Activated B cell treated with CpG ODN at 0.5 μM for 24 hours (primary cell): ENCODE results near the gene INO80C. TPM values are rescaled to one million over a fixed set of nuclear protein-coding genes. Genes with fewer than 3 reads are reported as not detected.

ENCODE experiments used
- ATAC-seq: fragments of 200-7000 bp; cut with Tn5 transposase; one replicate; pipeline ENCODE4 v1.10.0; 2021; ENCODE audit warnings: low read depth, mild to moderate bottlenecking, moderate library complexity
- CTCF ChIA-PET: fragments of 350-600 bp; sonication (Branson Sonifier 250); formaldehyde crosslinking; loops from one replicate; lab custom pipeline; 2021; ENCODE audit warnings: antibody characterized with exemption; lab: Charles Lee
- POLR2A ChIA-PET: fragments of 350-600 bp; sonication (Branson Sonifier 250); formaldehyde crosslinking; loops from one replicate; lab custom pipeline; 2021; ENCODE audit warnings: antibody characterized with exemption; lab: Charles Lee
- DNase-seq: peaks from one replicate; pipeline ENCODE4 v3.0.0; 2022
- H3K27ac Mint-ChIP-seq: one replicate; pipeline ENCODE4 v1.8.0; 2020; ENCODE audit warnings: mixed read lengths
- H3K27me3 Mint-ChIP-seq: one replicate; pipeline ENCODE4 v1.8.0; 2021; ENCODE audit warnings: mixed read lengths
- H3K36me3 Mint-ChIP-seq: one replicate; pipeline ENCODE4 v1.8.0; 2021; ENCODE audit warnings: low read depth, mixed read lengths
- H3K4me1 Mint-ChIP-seq: one replicate; pipeline ENCODE4 v1.8.0; 2021; ENCODE audit warnings: mixed read lengths
- H3K4me3 Mint-ChIP-seq: one replicate; pipeline ENCODE4 v1.8.0; 2020; ENCODE audit warnings: mild to moderate bottlenecking, mixed read lengths
- H3K9me3 Mint-ChIP-seq: one replicate; pipeline ENCODE4 v1.8.0; 2020; ENCODE audit warnings: mixed read lengths
- intact Hi-C: fragments of 100-400 bp; cut with micrococcal nuclease; formaldehyde crosslinking; loops from one replicate; pipeline ENCODE4 v1.15.1; 2024
- total RNA-seq: library from RNA; stranded (reverse); gene quantifications from 2 replicates; pipeline ENCODE4 v1.2.3, GENCODE V29; 2022
- TF ChIP-seq, protein P1 (sequence below): fragments of 200-600 bp; IDR thresholded peaks from one replicate; pipeline ENCODE4 v1.8.0; 2022; ENCODE audit warnings: antibody characterized with exemption, mild to moderate bottlenecking

INO80C gene
- total RNA-seq, 1 donor from 2014 or later, result 31.6 TPM

DNA sequence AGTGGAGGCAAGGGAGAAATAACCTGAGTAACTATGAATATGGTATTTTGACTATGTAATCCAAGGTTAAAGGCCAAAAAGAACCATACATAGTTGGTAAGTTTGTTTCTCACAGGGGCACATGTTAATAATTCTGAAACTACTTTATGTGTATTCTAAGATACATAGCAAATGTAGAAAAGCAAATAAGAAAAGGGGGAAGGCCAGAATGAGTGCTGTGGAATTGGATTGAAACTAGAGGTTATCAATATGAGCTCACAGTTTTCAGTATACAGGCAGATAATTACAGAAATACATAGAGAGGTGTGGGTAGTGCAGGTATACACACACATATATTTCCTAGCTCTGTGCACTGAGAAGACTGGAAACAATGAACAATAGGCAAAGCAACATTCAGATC lies 13.7 kb downstream of the INO80C start:
- no peak for DNase-seq
- intact Hi-C loops, result no loop called here
- H3K4me1 Mint-ChIP-seq, result peaks cover 13% of the 10 kb centered on the region
- peaks cover 33% of the 10 kb centered on the region for H3K36me3 Mint-ChIP-seq
- ChIA-PET POLR2A (no interaction called here), CTCF (no interaction called here)
- H3K27ac Mint-ChIP-seq, result no peak overlapping the region
- H3K27me3 Mint-ChIP-seq, result no peaks in the 10 kb centered on the region
- no peaks in the 10 kb centered on the region for H3K9me3 Mint-ChIP-seq
- TF ChIP-seq, protein P1, sequence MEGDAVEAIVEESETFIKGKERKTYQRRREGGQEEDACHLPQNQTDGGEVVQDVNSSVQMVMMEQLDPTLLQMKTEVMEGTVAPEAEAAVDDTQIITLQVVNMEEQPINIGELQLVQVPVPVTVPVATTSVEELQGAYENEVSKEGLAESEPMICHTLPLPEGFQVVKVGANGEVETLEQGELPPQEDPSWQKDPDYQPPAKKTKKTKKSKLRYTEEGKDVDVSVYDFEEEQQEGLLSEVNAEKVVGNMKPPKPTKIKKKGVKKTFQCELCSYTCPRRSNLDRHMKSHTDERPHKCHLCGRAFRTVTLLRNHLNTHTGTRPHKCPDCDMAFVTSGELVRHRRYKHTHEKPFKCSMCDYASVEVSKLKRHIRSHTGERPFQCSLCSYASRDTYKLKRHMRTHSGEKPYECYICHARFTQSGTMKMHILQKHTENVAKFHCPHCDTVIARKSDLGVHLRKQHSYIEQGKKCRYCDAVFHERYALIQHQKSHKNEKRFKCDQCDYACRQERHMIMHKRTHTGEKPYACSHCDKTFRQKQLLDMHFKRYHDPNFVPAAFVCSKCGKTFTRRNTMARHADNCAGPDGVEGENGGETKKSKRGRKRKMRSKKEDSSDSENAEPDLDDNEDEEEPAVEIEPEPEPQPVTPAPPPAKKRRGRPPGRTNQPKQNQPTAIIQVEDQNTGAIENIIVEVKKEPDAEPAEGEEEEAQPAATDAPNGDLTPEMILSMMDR, result no peak
- no peak for ATAC-seq
- H3K4me3 Mint-ChIP-seq, result no peak overlapping the region

DNA sequence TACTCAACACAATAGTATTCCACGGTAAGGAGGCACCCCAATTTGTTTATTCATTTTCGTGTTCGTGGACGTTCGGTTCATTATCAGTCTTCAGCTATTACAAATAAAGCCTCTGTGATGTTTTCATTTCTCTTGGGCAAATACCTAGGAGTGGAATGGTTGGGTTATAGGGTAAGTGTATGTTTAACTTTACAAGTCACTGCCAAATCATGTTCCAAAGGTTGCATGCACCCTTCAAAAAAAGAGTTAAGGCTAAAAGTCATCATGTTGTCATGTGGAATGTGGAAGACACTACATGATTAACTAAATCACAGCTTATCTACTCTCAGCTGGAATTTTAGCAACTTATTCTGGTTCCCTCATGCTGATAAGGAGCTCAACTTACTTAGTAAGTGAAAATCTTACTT lies 15.8 kb downstream of the INO80C start:
- TF ChIP-seq, protein P1, result no peak
- no peak for ATAC-seq
- Mint-ChIP-seq H3K4me1 (peaks cover 15% of the 10 kb centered on the region), H3K27ac (no peak overlapping the region), H3K36me3 (peaks cover 22% of the 10 kb centered on the region), H3K9me3 (no peaks in the 10 kb centered on the region), H3K4me3 (no peak overlapping the region), H3K27me3 (no peaks in the 10 kb centered on the region)
- ChIA-PET CTCF (no interaction called here), POLR2A (interaction anchor here (0.8 kb wide), 1 partner anchor 16 kb away, joined by 4 read pairs; the partner anchor contains the start of gene INO80C)
- intact Hi-C loops, result loop anchor here (2.0 kb wide), 1 partner anchor 15 kb away; the partner anchor contains the start of gene INO80C
- DNase-seq, result no peak

DNA sequence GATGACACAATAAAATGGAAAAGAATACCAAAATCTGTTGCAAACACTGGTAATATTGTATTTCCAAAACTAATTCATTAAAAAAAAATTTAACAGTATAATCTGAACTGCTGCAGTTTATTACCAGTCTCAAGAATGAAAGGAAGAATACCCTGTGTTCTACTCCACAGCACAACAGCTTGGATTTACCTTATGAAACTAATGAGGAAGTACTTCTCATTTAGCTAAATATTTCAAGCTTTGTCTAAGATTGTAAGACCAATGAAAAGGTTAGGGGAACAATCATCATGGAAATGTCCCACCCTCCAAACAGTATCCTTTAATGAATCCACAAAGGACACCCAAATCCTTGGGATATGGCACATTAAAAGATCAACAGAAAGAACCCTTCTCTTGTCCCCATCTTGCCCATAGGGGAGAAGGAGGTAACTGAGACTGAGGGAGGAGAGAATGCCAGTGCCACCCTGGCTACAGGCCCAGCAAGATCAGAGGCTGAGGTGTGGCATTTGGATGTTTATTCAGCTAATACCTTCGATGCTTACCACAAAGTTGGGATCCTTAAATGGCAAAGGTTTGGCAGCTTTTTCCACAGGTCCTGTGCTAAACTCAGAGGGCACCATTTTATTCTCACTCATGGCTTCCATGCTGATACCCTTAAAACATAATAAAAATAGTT lies 17.7 kb downstream of the INO80C start:
- no peak for DNase-seq
- H3K27ac Mint-ChIP-seq, result peak overlapping the region; percentile 26
- ChIA-PET POLR2A (interaction anchor here (0.7 kb wide), 1 partner anchor 114 kb away, joined by 4 read pairs; no protein-coding TSS in a partner anchor), CTCF (no interaction called here)
- H3K4me1 Mint-ChIP-seq, result peaks cover 15% of the 10 kb centered on the region
- no peaks in the 10 kb centered on the region for H3K27me3 Mint-ChIP-seq
- TF ChIP-seq, protein P1, result no peak
- no peak overlapping the region for H3K4me3 Mint-ChIP-seq
- no peak for ATAC-seq
- intact Hi-C loops, result loop anchor here (2.0 kb wide), 1 partner anchor 17 kb away; the partner anchor contains the start of gene INO80C
- no peaks in the 10 kb centered on the region for H3K9me3 Mint-ChIP-seq
- peaks cover 23% of the 10 kb centered on the region for H3K36me3 Mint-ChIP-seq

DNA sequence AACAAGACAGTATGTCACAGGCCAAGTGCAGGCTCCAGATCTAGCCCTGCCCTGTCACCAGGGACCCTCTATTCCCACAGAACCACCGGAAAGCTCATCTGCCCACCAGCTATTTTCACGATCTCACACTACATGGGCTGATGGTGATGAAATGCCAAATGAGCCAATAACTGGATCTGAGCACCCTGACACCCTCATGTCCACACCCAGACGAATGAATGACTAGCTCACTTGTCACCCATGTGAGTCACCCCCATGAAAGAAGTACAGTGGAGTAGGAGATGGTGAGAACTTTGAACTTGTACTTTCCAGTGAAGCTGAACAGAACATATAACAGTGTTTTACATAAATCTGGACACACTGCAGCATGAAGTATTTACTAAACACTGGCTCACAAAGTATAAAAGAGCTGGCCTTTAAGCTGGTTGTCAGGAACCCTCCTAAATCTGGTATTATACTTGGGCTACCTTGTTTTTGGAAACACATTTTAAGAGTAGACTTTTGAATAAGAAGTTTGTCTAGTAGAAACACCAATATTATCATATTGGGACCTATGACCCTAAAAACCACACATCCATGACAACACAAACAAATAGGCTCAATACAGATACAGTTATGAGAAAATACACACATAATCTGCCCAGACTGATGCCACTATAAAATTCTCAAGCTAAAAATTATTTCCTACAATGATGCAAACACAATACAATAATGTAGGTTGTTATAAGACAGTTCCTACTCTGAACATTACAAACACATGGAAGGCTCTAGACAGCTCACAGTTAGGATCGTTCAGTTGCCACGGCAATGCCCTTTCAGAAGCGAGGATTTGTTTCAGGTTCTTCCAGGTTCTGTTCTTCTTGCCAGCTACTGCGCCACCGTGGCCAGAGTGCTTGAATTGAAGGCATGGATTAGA lies 19.0 kb downstream of the INO80C start:
- POLR2A ChIA-PET, result interaction anchor here (1.1 kb wide), 1 partner anchor 19 kb away, joined by 4 read pairs; the partner anchor contains the start of gene INO80C
- no peak overlapping the region for H3K27ac Mint-ChIP-seq
- peaks cover 29% of the 10 kb centered on the region for H3K36me3 Mint-ChIP-seq
- ATAC-seq (peak; percentile 34), DNase-seq (no peak)
- CTCF ChIA-PET, result interaction anchor here (0.8 kb wide), 1 partner anchor 14 kb away, joined by 3 read pairs; no protein-coding TSS in a partner anchor
- no peaks in the 10 kb centered on the region for H3K9me3 Mint-ChIP-seq
- intact Hi-C loops, result no loop called here
- no peaks in the 10 kb centered on the region for H3K27me3 Mint-ChIP-seq
- TF ChIP-seq, protein P1, result no peak
- H3K4me3 Mint-ChIP-seq, result no peak overlapping the region
- H3K4me1 Mint-ChIP-seq, result peaks cover 15% of the 10 kb centered on the region
